ENCODE measurements around the gene WDFY4.

WDFY4 gene

GRCh38 chr10:48990226-48990625 is 305.6 kb downstream of the WDFY4 start:
- no peaks in the 10 kb centered on the region for H3K27me3 Mint-ChIP-seq
- no peaks in the 10 kb centered on the region for H3K9me3 Mint-ChIP-seq
- H3K36me3 Mint-ChIP-seq: no peaks in the 10 kb centered on the region
- H3K27ac Mint-ChIP-seq: no peak overlapping the region
- no peaks in the 10 kb centered on the region for H3K4me1 Mint-ChIP-seq
- H3K4me3 Mint-ChIP-seq: no peak overlapping the region

- Mint-ChIP-seq H3K4me1 (no peaks in the 10 kb centered on the region), H3K27ac (no peak overlapping the region), H3K27me3 (no peaks in the 10 kb centered on the region), H3K4me3 (no peak overlapping the region), H3K36me3 (no peaks in the 10 kb centered on the region), H3K9me3 (no peaks in the 10 kb centered on the region)
Observed at GRCh38 chr10:48993627-48994026, 309.0 kb downstream of the WDFY4 start.

GRCh38 chr10:48996329-48996728 is 311.7 kb downstream of the WDFY4 start:
- Mint-ChIP-seq H3K4me3 (no peak overlapping the region), H3K27ac (no peak overlapping the region), H3K27me3 (no peaks in the 10 kb centered on the region), H3K4me1 (no peaks in the 10 kb centered on the region), H3K9me3 (no peaks in the 10 kb centered on the region), H3K36me3 (no peaks in the 10 kb centered on the region)

GRCh38 chr10:48999346-48999745 is 314.7 kb downstream of the WDFY4 start:
- Mint-ChIP-seq H3K27ac (no peak overlapping the region), H3K27me3 (no peaks in the 10 kb centered on the region), H3K4me1 (no peaks in the 10 kb centered on the region), H3K36me3 (no peaks in the 10 kb centered on the region), H3K4me3 (no peak overlapping the region), H3K9me3 (no peaks in the 10 kb centered on the region)

- no peak overlapping the region for H3K4me3 Mint-ChIP-seq
- no peaks in the 10 kb centered on the region for H3K36me3 Mint-ChIP-seq
- no peaks in the 10 kb centered on the region for H3K4me1 Mint-ChIP-seq
- H3K27ac Mint-ChIP-seq: no peak overlapping the region
- H3K27me3 Mint-ChIP-seq: no peaks in the 10 kb centered on the region
- no peaks in the 10 kb centered on the region for H3K9me3 Mint-ChIP-seq
Observed at GRCh38 chr10:49000437-49001398, 316.0 kb downstream of the WDFY4 start.

DNA sequence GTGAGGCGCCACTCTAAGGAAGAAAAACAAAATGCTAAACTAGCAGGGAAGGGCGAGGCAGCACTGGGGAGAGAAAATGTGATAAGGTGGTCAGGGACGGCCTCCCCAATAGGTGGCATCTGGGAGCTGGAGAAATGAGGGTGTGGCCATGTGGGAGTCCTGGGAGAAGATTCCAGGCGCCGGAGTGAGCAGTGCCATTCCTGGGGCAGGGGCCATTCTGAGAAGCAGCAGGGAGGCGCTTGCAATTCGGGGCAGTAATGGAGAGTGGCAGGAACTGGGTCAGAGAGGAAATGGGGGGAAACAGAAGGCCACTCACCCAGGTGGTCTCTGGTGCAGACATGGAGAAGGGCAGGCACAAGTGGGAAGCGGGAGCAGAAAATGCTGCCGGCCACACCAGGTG is 316.7 kb downstream of the WDFY4 start:
- Mint-ChIP-seq H3K4me3 (no peak overlapping the region), H3K27ac (no peak overlapping the region), H3K36me3 (no peaks in the 10 kb centered on the region), H3K27me3 (no peaks in the 10 kb centered on the region), H3K4me1 (no peaks in the 10 kb centered on the region), H3K9me3 (no peaks in the 10 kb centered on the region)

- Mint-ChIP-seq H3K36me3 (no peaks in the 10 kb centered on the region), H3K27ac (no peak overlapping the region), H3K4me1 (no peaks in the 10 kb centered on the region), H3K27me3 (no peaks in the 10 kb centered on the region), H3K4me3 (no peak overlapping the region), H3K9me3 (no peaks in the 10 kb centered on the region)
Observed at GRCh38 chr10:49001870-49002672, 317.4 kb downstream of the WDFY4 start.

DNA sequence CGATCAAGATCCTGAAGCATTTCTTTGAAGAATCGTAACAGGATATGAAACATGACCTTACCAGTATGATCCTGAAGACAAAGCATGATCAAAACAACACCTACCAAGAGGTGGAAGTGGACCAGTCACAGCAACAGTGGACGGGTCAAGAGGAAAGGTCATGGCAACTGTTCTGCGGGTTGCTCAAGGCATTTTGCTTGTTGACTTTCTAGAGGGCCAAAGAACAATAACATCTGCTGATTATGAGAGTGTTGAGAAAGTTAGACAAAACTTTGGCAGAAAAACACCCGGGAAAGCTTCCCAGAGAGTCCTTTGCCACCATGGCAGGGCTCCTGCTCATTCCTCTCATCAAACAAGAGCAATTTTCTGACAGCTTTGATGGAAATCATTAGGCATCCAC is 320.6 kb downstream of the WDFY4 start:
- Mint-ChIP-seq H3K9me3 (no peaks in the 10 kb centered on the region), H3K27ac (no peak overlapping the region), H3K27me3 (no peaks in the 10 kb centered on the region), H3K36me3 (no peaks in the 10 kb centered on the region), H3K4me1 (no peaks in the 10 kb centered on the region), H3K4me3 (no peak overlapping the region)

- no peak overlapping the region for H3K27ac Mint-ChIP-seq
- no peaks in the 10 kb centered on the region for H3K27me3 Mint-ChIP-seq
- H3K4me1 Mint-ChIP-seq: no peaks in the 10 kb centered on the region
- no peaks in the 10 kb centered on the region for H3K36me3 Mint-ChIP-seq
- no peak overlapping the region for H3K4me3 Mint-ChIP-seq
- H3K9me3 Mint-ChIP-seq: no peaks in the 10 kb centered on the region
Observed at GRCh38 chr10:49007129-49007528, 322.5 kb downstream of the WDFY4 start.

DNA sequence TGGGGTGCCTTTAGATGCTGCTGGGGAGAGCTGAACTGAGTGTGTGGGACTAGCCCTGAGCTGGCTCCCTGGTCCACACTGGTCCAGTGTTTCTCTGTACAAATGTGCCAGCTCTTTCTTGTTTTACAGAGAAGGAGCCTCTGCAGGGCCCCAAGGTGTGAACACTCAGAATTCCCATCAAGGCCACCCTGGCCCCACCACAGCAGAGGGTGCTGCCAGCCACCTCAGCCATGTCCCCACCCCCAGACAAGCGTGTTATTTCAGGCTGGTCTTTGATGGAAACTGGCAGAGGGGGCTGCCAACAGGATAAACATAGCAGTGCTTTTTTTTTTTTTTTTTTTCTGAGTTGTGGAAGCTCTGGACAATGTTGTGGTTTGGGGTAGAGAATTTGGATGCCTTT is 323.4 kb downstream of the WDFY4 start:
- H3K9me3 Mint-ChIP-seq: no peaks in the 10 kb centered on the region
- no peak overlapping the region for H3K27ac Mint-ChIP-seq
- no peak overlapping the region for H3K4me3 Mint-ChIP-seq

GRCh38 chr10:49008505-49009198 is 324.0 kb downstream of the WDFY4 start:
- Mint-ChIP-seq H3K27me3 (no peaks in the 10 kb centered on the region), H3K4me1 (no peaks in the 10 kb centered on the region), H3K36me3 (no peaks in the 10 kb centered on the region), H3K4me3 (no peak overlapping the region), H3K27ac (no peak overlapping the region), H3K9me3 (no peaks in the 10 kb centered on the region)

More for the DNA sequence above, 323.4 kb downstream of the WDFY4 start:
- no peaks in the 10 kb centered on the region for H3K27me3 Mint-ChIP-seq
- no peaks in the 10 kb centered on the region for H3K36me3 Mint-ChIP-seq
- no peaks in the 10 kb centered on the region for H3K4me1 Mint-ChIP-seq

- H3K4me3 Mint-ChIP-seq: no peak overlapping the region
- no peaks in the 10 kb centered on the region for H3K27me3 Mint-ChIP-seq
- no peaks in the 10 kb centered on the region for H3K9me3 Mint-ChIP-seq
- H3K27ac Mint-ChIP-seq: no peak overlapping the region
- no peaks in the 10 kb centered on the region for H3K4me1 Mint-ChIP-seq
- no peaks in the 10 kb centered on the region for H3K36me3 Mint-ChIP-seq
Observed at GRCh38 chr10:49009199-49009979, 324.7 kb downstream of the WDFY4 start.

- Mint-ChIP-seq H3K27me3 (no peaks in the 10 kb centered on the region), H3K4me3 (no peak overlapping the region), H3K9me3 (no peaks in the 10 kb centered on the region), H3K4me1 (no peaks in the 10 kb centered on the region), H3K36me3 (no peaks in the 10 kb centered on the region), H3K27ac (no peak overlapping the region)
Observed at GRCh38 chr10:49010295-49010694, 325.6 kb downstream of the WDFY4 start.

- H3K36me3 Mint-ChIP-seq: no peaks in the 10 kb centered on the region
- no peak overlapping the region for H3K4me3 Mint-ChIP-seq
- no peaks in the 10 kb centered on the region for H3K9me3 Mint-ChIP-seq
- H3K4me1 Mint-ChIP-seq: no peaks in the 10 kb centered on the region
- H3K27ac Mint-ChIP-seq: no peak overlapping the region
- no peaks in the 10 kb centered on the region for H3K27me3 Mint-ChIP-seq
Observed at GRCh38 chr10:49010865-49011264, 326.2 kb downstream of the WDFY4 start.

DNA sequence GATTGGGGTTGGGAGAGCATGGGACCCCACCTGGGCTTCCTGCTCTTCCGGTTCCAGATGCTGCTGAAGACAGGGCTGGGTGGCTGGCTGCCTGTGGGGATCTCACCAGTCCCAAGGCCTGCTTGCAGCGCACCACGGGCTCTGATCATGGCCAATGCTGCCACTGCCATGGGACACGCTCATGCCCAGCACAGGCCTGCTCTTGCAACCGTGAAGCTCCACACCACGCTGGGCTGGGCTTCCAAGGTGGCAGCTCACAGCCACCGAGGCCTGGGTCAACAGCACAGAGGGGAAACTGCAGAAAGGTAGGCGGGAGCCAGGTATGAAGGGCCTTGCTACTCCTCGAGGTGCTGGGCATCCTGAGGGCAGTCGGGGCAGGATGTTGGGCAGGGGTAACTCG is 327.1 kb downstream of the WDFY4 start:
- H3K9me3 Mint-ChIP-seq: no peaks in the 10 kb centered on the region
- no peaks in the 10 kb centered on the region for H3K36me3 Mint-ChIP-seq
- H3K4me1 Mint-ChIP-seq: no peaks in the 10 kb centered on the region
- H3K27ac Mint-ChIP-seq: no peak overlapping the region
- H3K4me3 Mint-ChIP-seq: no peak overlapping the region
- H3K27me3 Mint-ChIP-seq: peaks cover 1% of the 10 kb centered on the region

Data from activated naive CD4-positive, alpha-beta T cell treated with anti-CD3 and anti-CD28 coated beads, Interleukin-2, amount 50 U/mL, for 24 hours (primary cell).